Effector CD8-positive, alpha-beta T cell (primary cell): ENCODE results near the gene MFAP2.
"Not testable (repeated sequence)": the region's sequence is repeated elsewhere in the genome, so short reads cannot be mapped to it uniquely, and the experiment has no call there.

Source experiments
- DNase-seq: peaks from one replicate; lab custom pipeline; 2025; lab: John Stamatoyannopoulos, UW

The MFAP2 gene

GRCh38 chr1:16979475-16980327 is 719 bp downstream of the MFAP2 start:
- DNase-seq = no peak

- no peak for DNase-seq
These were observed 1.6 kb downstream of the MFAP2 start for GRCh38 chr1:16978567-16979474.

- DNase-seq = no peak
These were observed 2.3 kb downstream of the MFAP2 start for GRCh38 chr1:16978139-16978538.

GRCh38 chr1:16977377-16977776 is 3.0 kb downstream of the MFAP2 start:
- DNase-seq = no peak

- DNase-seq = no peak
These were observed 3.5 kb downstream of the MFAP2 start for GRCh38 chr1:16976966-16977365.

- DNase-seq = no peak
These were observed 4.6 kb downstream of the MFAP2 start for GRCh38 chr1:16975838-16976237.

- DNase-seq = no peak
These were observed 5.2 kb downstream of the MFAP2 start for GRCh38 chr1:16975211-16975610.

GRCh38 chr1:16973215-16973614 is 7.2 kb downstream of the MFAP2 start:
- DNase-seq = no peak

GRCh38 chr1:16972189-16972895 is 8.1 kb downstream of the MFAP2 start:
- no peak for DNase-seq

GRCh38 chr1:16971341-16972188 is 8.9 kb downstream of the MFAP2 start:
- no peak for DNase-seq

- no peak for DNase-seq
These were observed 10.1 kb downstream of the MFAP2 start for GRCh38 chr1:16970132-16970910.

- DNase-seq = no peak
These were observed 10.8 kb downstream of the MFAP2 start for GRCh38 chr1:16969651-16970050.

GRCh38 chr1:16969057-16969611 is 11.3 kb downstream of the MFAP2 start:
- no peak for DNase-seq

- DNase-seq = no peak
These were observed 12.0 kb downstream of the MFAP2 start for GRCh38 chr1:16968372-16968771.

GRCh38 chr1:16967962-16968361 is 12.5 kb downstream of the MFAP2 start:
- DNase-seq = no peak

- DNase-seq = no peak
These were observed 13.3 kb downstream of the MFAP2 start for GRCh38 chr1:16967095-16967575.

- no peak for DNase-seq
These were observed 14.1 kb downstream of the MFAP2 start for GRCh38 chr1:16966282-16966681.

- DNase-seq = no peak
These were observed 14.8 kb downstream of the MFAP2 start for GRCh38 chr1:16965486-16966067.

GRCh38 chr1:16964169-16964568 is 16.3 kb downstream of the MFAP2 start:
- not testable (repeated sequence) for DNase-seq
